ENCODE data around the gene ENTHD1.
"Not testable (repeated sequence)": the region's sequence is repeated elsewhere in the genome, so short reads cannot be mapped to it uniquely, and the experiment has no call there.

The ENTHD1 gene

GRCh38 chr22:39898997-39899396 is 5.4 kb upstream of the ENTHD1 start:
- DNase-seq (ENCODE audit: low spot score) = no peak

GRCh38 chr22:39897841-39898240 is 4.3 kb upstream of the ENTHD1 start:
- no peak for DNase-seq (ENCODE audit: low spot score)

DNA sequence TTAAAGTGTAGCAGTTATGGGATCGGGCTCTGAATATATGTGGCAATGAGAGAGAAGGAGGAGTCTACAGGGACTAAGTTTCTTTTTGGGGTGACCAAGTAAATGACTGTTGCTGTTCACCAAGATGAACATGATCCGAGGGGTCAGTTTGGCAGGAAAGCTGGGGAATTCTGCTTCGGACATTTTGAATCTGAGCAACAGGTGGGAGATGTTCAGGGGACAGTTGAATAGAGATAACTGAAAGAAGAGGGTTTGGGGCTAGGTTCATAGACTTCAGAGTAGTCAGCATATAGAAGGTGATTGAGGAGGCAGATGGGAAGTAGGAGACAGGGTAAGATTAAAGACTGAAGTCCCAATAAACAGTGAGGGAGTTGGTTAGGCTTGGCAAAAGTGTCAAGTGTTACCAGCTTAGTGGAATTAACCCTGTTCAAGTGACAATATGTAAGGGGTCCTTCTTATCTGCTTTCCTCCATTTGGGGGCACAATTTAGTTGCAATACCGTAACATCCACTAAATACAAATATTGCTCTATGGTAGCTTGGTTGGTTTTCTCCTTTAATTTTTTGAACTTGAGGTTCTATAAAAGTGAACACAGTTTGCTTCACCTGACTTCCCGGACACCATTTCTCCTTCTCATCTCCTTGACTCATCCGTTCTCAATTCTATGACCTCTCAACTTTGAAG is 2.9 kb upstream of the ENTHD1 start:
- DNase-seq (ENCODE audit: low spot score) = no peak

GRCh38 chr22:39895682-39896081 is 2.1 kb upstream of the ENTHD1 start:
- DNase-seq (ENCODE audit: low spot score) = no peak

- DNase-seq (ENCODE audit: low spot score) = no peak
Observed at GRCh38 chr22:39894554-39895092, 1.1 kb upstream of the ENTHD1 start.

GRCh38 chr22:39889924-39890323 is 3.6 kb downstream of the ENTHD1 start:
- not testable (repeated sequence) for DNase-seq (ENCODE audit: low spot score)

GRCh38 chr22:39883057-39883456 is 10.5 kb downstream of the ENTHD1 start:
- no peak for DNase-seq (ENCODE audit: low spot score)

- DNase-seq (ENCODE audit: low spot score) = no peak
Observed at GRCh38 chr22:39880722-39881121, 12.8 kb downstream of the ENTHD1 start.

DNA sequence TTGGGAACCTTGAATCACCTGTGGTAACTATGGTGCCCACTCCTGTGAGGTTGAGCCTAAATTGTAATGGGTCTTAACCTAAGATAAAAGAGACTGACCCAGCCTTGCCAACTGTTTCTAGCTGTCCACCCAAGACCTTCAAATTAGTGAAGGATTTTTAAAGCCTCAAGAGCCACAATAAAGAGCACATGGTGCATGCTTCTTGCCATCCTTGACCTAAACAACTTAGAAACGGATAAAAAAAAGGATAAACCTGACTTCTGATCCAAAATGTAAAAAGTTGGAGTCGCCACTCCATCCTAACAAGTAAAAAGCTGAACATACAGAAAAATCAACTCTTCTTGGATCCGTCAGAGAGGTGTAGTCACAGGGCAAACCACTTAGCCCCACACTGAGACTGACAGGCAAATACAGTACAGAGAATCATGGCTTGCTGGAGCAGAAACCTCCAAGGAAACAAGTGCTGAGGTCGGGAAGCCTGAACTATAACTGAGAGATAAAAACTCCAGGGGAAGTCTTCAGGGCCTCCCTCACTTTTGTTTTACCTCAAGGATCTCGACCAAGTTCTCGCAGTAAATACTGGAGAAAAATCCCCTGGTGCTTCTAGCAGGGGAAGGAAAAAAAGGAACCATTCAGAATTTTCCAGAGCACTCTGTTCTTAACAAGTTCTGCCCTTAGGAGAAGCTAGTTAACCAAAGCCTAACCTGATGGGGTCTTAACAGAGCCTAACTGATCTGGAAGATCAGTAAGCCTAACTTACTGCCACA is 16.3 kb downstream of the ENTHD1 start:
- no peak for DNase-seq (ENCODE audit: low spot score)

GRCh38 chr22:39875176-39875885 is 18.2 kb downstream of the ENTHD1 start:
- DNase-seq (ENCODE audit: low spot score) = not testable (repeated sequence)

- no peak for DNase-seq (ENCODE audit: low spot score)
Observed at GRCh38 chr22:39873965-39874364, 19.6 kb downstream of the ENTHD1 start.

- no peak for DNase-seq (ENCODE audit: low spot score)
Observed at GRCh38 chr22:39872548-39872947, 21.0 kb downstream of the ENTHD1 start.

DNA sequence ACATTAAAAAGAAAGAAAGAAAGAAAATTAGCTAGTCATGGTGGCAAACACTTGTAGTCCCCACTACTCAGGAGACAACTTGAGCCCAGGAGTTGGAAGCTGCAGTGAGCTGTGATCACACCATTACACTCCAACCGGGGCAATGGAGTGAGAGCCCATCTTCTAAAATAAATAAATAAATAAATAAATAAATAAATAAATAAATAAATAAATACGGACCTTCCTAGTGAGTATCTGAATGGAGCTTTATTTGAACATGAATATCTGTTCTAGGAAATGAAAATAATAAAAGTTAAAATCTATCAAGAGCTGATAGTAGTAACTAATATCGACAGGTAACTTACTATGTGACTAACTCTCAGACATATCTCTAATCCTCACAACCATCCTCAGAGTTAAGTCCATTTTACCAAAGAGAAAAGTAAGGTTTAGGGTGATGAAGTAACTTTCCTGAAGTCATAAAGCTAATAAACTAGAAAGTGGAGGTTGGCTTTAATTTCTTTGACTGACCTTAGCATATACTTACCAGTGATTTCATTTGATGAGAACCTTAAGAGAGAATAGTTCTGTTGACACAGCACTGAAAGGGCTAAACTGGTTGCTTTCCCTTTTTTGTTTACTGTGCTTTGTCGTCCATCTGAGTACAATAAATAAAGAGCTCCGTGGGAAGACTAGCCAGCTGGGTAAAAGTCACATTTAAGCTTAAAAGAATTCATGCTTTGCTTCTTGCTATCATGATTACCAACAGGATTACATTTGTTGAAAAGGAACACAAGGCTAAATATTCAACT is 22.4 kb downstream of the ENTHD1 start:
- DNase-seq (ENCODE audit: low spot score) = no peak

DNA sequence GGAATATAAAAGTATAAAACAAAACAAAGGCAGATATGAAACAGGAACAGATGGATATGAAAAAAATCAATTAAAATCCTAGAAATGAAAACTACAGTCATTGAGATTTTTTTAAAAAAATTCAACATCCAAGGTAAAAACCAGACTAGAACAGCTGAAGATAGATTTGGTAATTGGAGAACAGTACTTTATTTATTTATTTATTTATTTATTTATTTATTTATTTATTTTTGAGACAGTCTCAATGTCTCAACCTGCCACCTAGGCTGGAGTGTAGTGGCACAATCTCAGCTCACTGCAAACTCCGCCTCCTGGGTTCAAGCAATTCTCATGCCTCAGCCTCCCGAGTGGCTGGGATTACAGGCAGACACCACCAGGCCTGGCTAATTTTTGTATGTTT is 23.8 kb downstream of the ENTHD1 start:
- DNase-seq (ENCODE audit: low spot score) = not testable (repeated sequence)

DNA sequence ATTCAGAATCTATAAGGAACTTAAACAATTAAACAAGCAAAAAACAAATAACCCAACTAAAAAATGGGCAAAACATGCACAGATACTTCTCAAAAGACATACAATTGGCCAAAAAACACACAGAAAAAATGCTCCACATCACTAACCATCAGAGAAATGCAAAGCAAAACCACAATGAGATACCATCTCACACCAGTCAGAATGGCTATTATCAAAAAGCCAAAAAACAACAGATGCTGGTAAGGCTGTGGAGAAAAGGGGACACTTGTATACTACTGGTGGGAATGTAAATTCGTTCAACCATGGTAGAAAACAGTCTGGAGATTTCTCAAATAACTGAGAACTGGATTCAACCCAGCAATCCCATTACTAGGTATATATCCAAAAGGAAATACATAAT is 24.8 kb downstream of the ENTHD1 start:
- DNase-seq (ENCODE audit: low spot score) = no peak

DNA sequence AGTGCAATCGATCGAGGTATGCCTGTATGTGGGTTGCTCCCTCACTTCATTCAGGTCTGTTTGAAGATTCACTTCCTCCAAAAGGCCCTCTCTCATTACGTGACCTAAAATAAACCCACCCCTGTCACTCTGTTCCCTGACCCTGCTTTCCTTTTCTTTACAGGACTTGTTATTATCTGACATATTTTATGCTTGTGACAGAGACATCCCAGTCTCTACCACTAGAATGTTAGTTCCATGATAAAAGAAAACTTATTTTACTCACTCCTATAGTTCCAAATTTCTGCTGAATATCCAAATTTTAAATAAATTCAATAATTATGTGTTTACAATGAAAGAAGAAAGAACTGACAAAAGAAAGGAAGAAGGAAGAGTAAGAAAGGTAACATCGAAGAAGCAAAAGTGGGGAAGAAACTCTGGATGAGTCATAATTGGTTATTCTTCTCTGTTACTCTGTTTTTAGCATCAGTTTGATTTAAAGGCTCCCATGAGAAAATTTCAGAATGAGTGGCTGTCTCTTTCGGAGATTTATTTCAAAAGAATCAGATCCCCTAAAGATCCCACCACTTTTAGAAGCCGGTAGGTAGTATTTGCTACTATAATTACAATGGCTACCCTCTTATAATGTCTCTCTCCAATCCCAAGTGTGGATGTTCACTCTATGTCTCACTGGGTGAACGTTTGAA is 33.5 kb downstream of the ENTHD1 start:
- DNase-seq (ENCODE audit: low spot score) = no peak

GRCh38 chr22:39856588-39856987 is 37.0 kb downstream of the ENTHD1 start:
- DNase-seq (ENCODE audit: low spot score) = no peak

- no peak for DNase-seq (ENCODE audit: low spot score)
Observed at GRCh38 chr22:39852799-39853198, 40.8 kb downstream of the ENTHD1 start.

DNA sequence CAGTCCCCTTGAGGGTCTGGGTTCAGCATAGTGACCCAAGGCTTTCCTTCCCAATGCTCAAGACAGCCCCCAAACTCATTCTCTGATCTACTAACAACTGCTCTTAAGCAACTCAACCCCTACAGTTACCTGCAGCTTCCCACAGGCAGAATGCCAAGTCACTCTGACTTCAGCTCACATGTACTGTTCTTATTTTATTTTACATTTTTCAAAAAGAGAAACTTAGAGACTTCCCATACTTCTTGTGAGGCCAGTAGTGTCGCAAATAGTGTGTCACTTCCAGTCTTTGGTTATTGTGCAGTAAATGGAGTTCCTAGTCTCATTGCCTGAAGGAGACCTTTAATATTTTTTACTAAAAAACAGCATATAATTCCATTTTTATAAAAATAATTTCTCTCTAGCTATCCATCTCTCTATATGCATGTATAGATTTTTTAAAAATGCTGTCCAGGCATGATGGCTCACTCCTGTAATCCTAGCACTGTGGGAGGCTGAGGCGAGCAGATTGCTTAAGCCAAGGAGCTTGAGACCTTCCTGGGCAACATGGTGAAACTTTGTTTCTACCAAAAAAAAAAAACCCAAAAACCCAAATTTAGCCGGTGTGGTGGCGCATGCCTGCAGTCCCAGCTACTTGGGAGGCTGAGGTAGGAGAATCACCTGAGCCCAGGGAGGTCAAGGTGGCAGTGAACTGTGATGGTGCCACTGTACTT is 41.8 kb downstream of the ENTHD1 start:
- no peak for DNase-seq (ENCODE audit: low spot score)

DNA sequence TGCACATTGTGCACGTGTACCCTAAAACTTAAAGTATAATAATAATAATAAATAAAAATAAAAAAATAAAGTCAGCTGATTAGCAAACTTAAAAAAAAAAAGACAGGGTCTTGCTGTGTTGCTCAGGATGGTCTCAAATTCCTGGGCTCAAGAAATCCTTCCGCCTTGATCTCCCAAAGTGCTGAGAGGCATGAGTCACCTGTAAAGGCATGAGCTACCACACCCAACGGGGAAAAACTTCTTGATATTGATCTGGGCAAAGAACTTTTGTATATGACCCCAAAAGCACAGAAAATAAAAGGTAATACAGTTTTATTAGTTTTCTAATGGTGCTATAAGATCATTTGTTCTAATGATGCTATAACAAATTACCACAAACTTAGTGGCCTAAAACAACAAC is 46.1 kb downstream of the ENTHD1 start:
- DNase-seq (ENCODE audit: low spot score) = no peak

DNA sequence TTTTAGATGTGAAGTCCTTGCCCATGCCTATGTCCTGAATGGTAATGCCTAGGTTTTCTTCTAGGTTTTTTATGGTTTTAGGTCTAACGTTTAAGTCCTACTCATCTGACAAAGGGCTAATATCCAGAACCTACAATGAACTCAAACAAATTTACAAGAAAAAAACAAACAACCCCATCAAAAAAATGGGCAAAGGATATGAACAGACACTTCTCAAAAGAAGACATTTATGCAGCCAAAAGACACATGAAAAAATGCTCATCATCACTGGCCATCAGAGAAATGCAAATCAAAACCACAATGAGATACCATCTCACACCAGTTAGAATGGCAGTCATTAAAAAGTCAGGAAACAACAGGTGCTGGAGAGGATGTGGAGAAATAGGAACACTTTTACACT is 47.0 kb downstream of the ENTHD1 start:
- DNase-seq (ENCODE audit: low spot score) = not testable (repeated sequence)
